B cell (primary cell): Measurements from ENCODE around the gene SS18L1. TPM values are rescaled to one million over a fixed set of nuclear protein-coding genes. Genes with fewer than 3 reads are reported as not detected.

Experiments
- ATAC-seq: fragments of 200-7000 bp; cut with Tn5 transposase; one replicate; pipeline ENCODE4 v1.10.0; 2021; ENCODE audit warnings: low read depth, mild to moderate bottlenecking, moderate number of reproducible peaks, moderate library complexity
- CTCF ChIA-PET: fragments of 350-600 bp; sonication (Branson Sonifier 250); formaldehyde crosslinking; loops from one replicate; lab custom pipeline; 2021; ENCODE audit warnings: antibody characterized with exemption, inconsistent platforms; lab: Charles Lee
- POLR2A ChIA-PET: fragments of 350-600 bp; sonication (Branson Sonifier 250); formaldehyde crosslinking; loops from one replicate; lab custom pipeline; 2021; ENCODE audit warnings: antibody characterized with exemption; lab: Charles Lee
- DNase-seq: peaks from one replicate; pipeline ENCODE4 v3.0.0; 2013
- H2AFZ ChIP-seq: 2 replicates; pipeline ENCODE4 v1.6.1; 2012; ENCODE audit warnings: mild to moderate bottlenecking, low read depth, low read length; ENCODE audit not compliant: insufficient read depth, poor library complexity, severe bottlenecking
- H3K27ac ChIP-seq, 2 donors: 1 replicate in 1 of 2; 2 replicates in 1 of 2; pipeline ENCODE4 v1.5.1; 2012 to 2013; ENCODE audit warnings: low read length in 2 of 2, mild to moderate bottlenecking in 2 of 2, moderate library complexity in 1 of 2
- H3K27me3 ChIP-seq, 4 experiments: fragments of 200-600 bp in 1 of 4; sonication (generic) in 1 of 4; replicated peaks in 1 of 4; 1 replicate in 2 of 4; 2 replicates in 2 of 4; pipeline versions ENCODE4 v1.6.1 to v1.7.0; 2013 to 2016; ENCODE audit warnings: low read length in 3 of 4, mild to moderate bottlenecking in 2 of 4, mixed read lengths in 1 of 4, moderate library complexity in 1 of 4; ENCODE audit not compliant: insufficient read depth in 4 of 4, control insufficient read depth in 3 of 4; ENCODE audit errors: control extremely low read depth in 1 of 4
- H3K36me3 ChIP-seq, 2 experiments: replicated peaks in 1 of 2; 1 replicate in 1 of 2; 2 replicates in 1 of 2; pipeline versions ENCODE4 v1.6.1 to v1.7.1; 2013; ENCODE audit warnings: low read length in 1 of 2; ENCODE audit not compliant: insufficient read depth in 2 of 2, control insufficient read depth in 1 of 2; ENCODE audit errors: control extremely low read depth in 1 of 2, extremely low read depth in 1 of 2
- H3K4me1 ChIP-seq, 2 donors: fragments of 200-600 bp in 1 of 2; sonication (generic) in 1 of 2; 1 replicate in 1 of 2; 2 replicates in 1 of 2; pipeline versions ENCODE4 v1.5.1 to v1.6.1; 2013 to 2017; ENCODE audit warnings: low read length in 2 of 2; ENCODE audit not compliant: control insufficient read depth in 2 of 2, insufficient read depth in 2 of 2
- H3K4me2 ChIP-seq: replicated peaks from 2 replicates; pipeline ENCODE3; 2012; ENCODE audit warnings: mild to moderate bottlenecking, low read depth, low read length; ENCODE audit not compliant: poor library complexity, severe bottlenecking
- H3K4me3 ChIP-seq, 5 experiments: fragments of 200-600 bp in 1 of 5; sonication (generic) in 1 of 5; 1 replicate in 3 of 5; 2 replicates in 2 of 5; pipeline versions ENCODE4 v1.5.1 to v1.7.0; 2011 to 2016; ENCODE audit warnings: low read length in 4 of 5, mild to moderate bottlenecking in 4 of 5, low read depth in 2 of 5, control low read depth in 1 of 5, moderate library complexity in 1 of 5; ENCODE audit not compliant: insufficient read depth in 1 of 5; ENCODE audit errors: control extremely low read depth in 1 of 5, extremely low read depth in 1 of 5
- H3K79me2 ChIP-seq: fragments of 200-600 bp; sonication (generic); one replicate; pipeline ENCODE4 v1.6.0; 2016; ENCODE audit warnings: low read length; ENCODE audit not compliant: control insufficient read depth, insufficient read depth
- H3K9ac ChIP-seq: fragments of 200-600 bp; sonication (generic); 2 replicates; pipeline ENCODE4 v1.6.1; 2017; ENCODE audit warnings: mild to moderate bottlenecking, low read length, moderate library complexity
- H3K9me3 ChIP-seq, 3 donors: one replicate each; pipeline versions ENCODE4 v1.6.1 to v1.7.1; 2013; ENCODE audit warnings: low read length in 2 of 3; ENCODE audit not compliant: control insufficient read depth in 2 of 3, insufficient read depth in 1 of 3; ENCODE audit errors: control extremely low read depth in 1 of 3
- H4K20me1 ChIP-seq: 2 replicates; pipeline ENCODE4 v1.6.0; 2012; ENCODE audit warnings: mild to moderate bottlenecking, low read length; ENCODE audit not compliant: insufficient read depth, control insufficient read depth, poor library complexity, severe bottlenecking
- H3K27ac Mint-ChIP-seq: one replicate; pipeline ENCODE4 v1.8.0; 2021; ENCODE audit warnings: mixed read lengths
- H3K27me3 Mint-ChIP-seq: one replicate; pipeline ENCODE4 v1.8.0; 2021; ENCODE audit warnings: mixed read lengths
- H3K4me1 Mint-ChIP-seq: one replicate; pipeline ENCODE4 v1.8.0; 2021; ENCODE audit warnings: mixed read lengths
- H3K4me3 Mint-ChIP-seq: one replicate; pipeline ENCODE4 v1.8.0; 2021; ENCODE audit warnings: mixed read lengths
- H3K9me3 Mint-ChIP-seq: one replicate; pipeline ENCODE4 v1.8.0; 2022; ENCODE audit warnings: mixed read lengths; ENCODE audit not compliant: insufficient read depth
- EZH2 ChIP-seq: IDR thresholded peaks from 2 replicates; pipeline ENCODE4 v1.6.1; 2012; ENCODE audit warnings: borderline replicate concordance, low read depth, mild to moderate bottlenecking, moderate library complexity, low read length; ENCODE audit not compliant: insufficient read depth, poor library complexity, severe bottlenecking
- WGBS: methylation state at CpG from one replicate; pipeline ENCODE4 v1.1.5; 2013; ENCODE audit warnings: missing lambda C conversion rate; ENCODE audit not compliant: insufficient coverage; 5-methylcytosine and 5-hydroxymethylcytosine counted together
- intact Hi-C: fragments of 100-400 bp; cut with micrococcal nuclease; formaldehyde crosslinking; loops from one replicate; pipeline ENCODE4 v1.10.0; 2022
- polyA plus RNA-seq: library from polyadenylated mRNA; depleted of rRNA; stranded (reverse); fragments of >200 nt; gene quantifications from 2 replicates; pipeline ENCODE4 v1.2.3, GENCODE V29; 2012
- total RNA-seq, 2 donors: library from RNA; stranded (reverse); fragments of 120-200 nt in 1 of 2; gene quantifications; 1 replicate in 1 of 2; 2 replicates in 1 of 2; pipeline versions ENCODE4 v1.2.3 to v1.2.4, GENCODE V29; 2013 to 2022
- TF ChIP-seq, protein P1 (sequence below): fragments of 200-600 bp; IDR thresholded peaks from one replicate; pipeline ENCODE4 v1.8.0; 2022; ENCODE audit warnings: antibody characterized with exemption, mild to moderate bottlenecking

SS18L1 gene
- total and polyA plus RNA-seq, 2 donors (not counting 1 experiment from before 2014, with no cell fraction given) = 15.4 to 20.7 TPM

DNA sequence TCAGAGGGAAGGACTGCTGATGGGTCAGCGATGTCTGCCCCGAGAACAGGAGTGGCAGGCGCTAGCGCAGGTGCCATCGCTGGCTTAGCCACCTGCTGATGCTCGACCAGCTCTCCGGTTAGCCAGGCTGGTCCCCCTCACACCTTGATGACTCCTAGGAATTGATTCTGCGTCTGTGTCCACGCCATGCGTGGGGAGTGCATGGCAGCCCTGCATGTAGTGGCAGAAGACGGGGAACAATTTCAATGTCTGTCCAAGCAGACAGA lies 6.7 kb downstream of the SS18L1 start:
- POLR2A ChIA-PET = no interaction called here
- no peaks in the 10 kb centered on the region for H3K27me3 ChIP-seq
- TF ChIP-seq EZH2 = no peak
- TF ChIP-seq, protein P1, sequence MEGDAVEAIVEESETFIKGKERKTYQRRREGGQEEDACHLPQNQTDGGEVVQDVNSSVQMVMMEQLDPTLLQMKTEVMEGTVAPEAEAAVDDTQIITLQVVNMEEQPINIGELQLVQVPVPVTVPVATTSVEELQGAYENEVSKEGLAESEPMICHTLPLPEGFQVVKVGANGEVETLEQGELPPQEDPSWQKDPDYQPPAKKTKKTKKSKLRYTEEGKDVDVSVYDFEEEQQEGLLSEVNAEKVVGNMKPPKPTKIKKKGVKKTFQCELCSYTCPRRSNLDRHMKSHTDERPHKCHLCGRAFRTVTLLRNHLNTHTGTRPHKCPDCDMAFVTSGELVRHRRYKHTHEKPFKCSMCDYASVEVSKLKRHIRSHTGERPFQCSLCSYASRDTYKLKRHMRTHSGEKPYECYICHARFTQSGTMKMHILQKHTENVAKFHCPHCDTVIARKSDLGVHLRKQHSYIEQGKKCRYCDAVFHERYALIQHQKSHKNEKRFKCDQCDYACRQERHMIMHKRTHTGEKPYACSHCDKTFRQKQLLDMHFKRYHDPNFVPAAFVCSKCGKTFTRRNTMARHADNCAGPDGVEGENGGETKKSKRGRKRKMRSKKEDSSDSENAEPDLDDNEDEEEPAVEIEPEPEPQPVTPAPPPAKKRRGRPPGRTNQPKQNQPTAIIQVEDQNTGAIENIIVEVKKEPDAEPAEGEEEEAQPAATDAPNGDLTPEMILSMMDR = no peak
- peaks cover 0 to 19% (median 0%) of the 10 kb centered on the region in 3 donors for H3K9me3 ChIP-seq
- peaks cover 98% of the 10 kb centered on the region for H3K79me2 ChIP-seq
- no peak for DNase-seq
- H3K9ac ChIP-seq = no peak overlapping the region
- CTCF ChIA-PET = no interaction called here
- H3K4me3 ChIP-seq = no peak overlapping the region
- Mint-ChIP-seq H3K4me1 (peaks cover 8% of the 10 kb centered on the region), H3K9me3 (peaks cover 6% of the 10 kb centered on the region), H3K4me3 (no peak overlapping the region), H3K27ac (no peak overlapping the region), H3K27me3 (no peaks in the 10 kb centered on the region)
- peaks cover 62% of the 10 kb centered on the region for H4K20me1 ChIP-seq
- peaks cover 0 to 7% of the 10 kb centered on the region in 2 experiments for H3K36me3 ChIP-seq
- ATAC-seq = no peak
- no peak overlapping the region for H2AFZ ChIP-seq
- no peak overlapping the region for H3K27ac ChIP-seq
- WGBS = 97% methylated on average over 11 of the region's 11 CpGs
- H3K4me1 ChIP-seq = no peaks in the 10 kb centered on the region
- intact Hi-C loops = no loop called here
- H3K4me2 ChIP-seq = no peak overlapping the region

DNA sequence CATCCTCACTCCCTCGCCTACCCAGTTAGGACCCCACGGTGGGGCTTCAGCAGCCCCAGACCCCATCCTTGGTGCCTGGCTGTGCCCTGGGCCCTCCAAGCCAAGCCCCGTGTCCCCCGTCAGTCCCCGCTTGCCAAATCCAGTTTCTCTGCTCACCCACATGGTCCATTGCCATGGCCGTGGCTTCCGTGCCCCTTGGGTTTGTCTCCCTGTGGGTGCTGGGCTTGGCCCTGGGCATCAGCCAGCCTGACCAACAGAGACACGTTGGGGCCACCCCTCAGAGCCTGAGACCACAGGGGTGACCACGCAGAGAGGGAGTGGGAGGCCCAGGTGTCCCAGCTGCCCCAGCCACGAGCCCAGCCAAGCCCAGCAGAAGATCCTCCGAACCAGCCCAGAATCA lies 7.7 kb downstream of the SS18L1 start:
- H3K27me3 Mint-ChIP-seq = no peaks in the 10 kb centered on the region
- WGBS = 94% methylated on average over 11 of the region's 11 CpGs
- H3K27ac ChIP-seq = no peak overlapping the region
- ChIA-PET POLR2A (no interaction called here), CTCF (no interaction called here)
- peaks cover 92% of the 10 kb centered on the region for H3K79me2 ChIP-seq
- H2AFZ ChIP-seq = no peak overlapping the region
- intact Hi-C loops = no loop called here
- H3K4me3 Mint-ChIP-seq = no peak overlapping the region
- no peak overlapping the region for H3K4me3 ChIP-seq
- peaks cover 8% of the 10 kb centered on the region for H3K4me1 Mint-ChIP-seq
- ATAC-seq = no peak
- H3K9me3 ChIP-seq = peaks cover 0 to 19% (median 0%) of the 10 kb centered on the region in 3 donors
- no peak overlapping the region for H3K27ac Mint-ChIP-seq
- H3K9me3 Mint-ChIP-seq = peaks cover 6% of the 10 kb centered on the region
- no peaks in the 10 kb centered on the region for H3K4me1 ChIP-seq
- peaks cover 56% of the 10 kb centered on the region for H4K20me1 ChIP-seq
- H3K9ac ChIP-seq = no peak overlapping the region
- no peak for DNase-seq
- H3K27me3 ChIP-seq = no peaks in the 10 kb centered on the region
- peaks cover 0 to 7% of the 10 kb centered on the region in 2 experiments for H3K36me3 ChIP-seq
- no peak overlapping the region for H3K4me2 ChIP-seq
- no peak for TF ChIP-seq EZH2
- TF ChIP-seq, protein P1 = no peak
